ENCODE measurements around the gene INPP5A.

DNA sequence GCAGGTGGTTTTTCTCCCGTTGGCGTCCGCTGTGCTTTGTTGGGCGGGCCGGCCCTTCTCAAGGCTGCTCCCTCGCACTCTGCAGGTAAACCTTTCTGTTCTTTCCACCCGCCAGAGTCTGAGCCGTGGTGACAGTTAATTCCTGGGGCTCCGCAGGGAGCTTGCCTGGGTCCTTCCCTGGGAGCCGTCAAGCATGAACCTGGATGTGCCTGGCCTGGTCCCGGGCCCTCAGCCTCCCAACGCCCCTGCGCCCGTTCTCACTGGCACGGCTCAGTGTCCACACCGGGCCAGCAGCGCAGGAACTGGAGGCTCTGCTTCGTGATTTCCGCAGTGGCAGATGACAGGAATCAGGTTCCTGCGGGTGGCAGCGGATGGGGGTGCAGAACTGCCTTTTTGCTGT, 259.3 kb downstream of the INPP5A start:
- TF ChIP-seq TAF1 (CRISPR knock-in tag; IDR thresholded peaks at IDR 0.05) (no peak), EZH2 (conservative IDR thresholded peaks at IDR 0.05; ENCODE audit: low read depth, low read length) (no peak), CHD2 (IDR thresholded peaks at IDR 0.05; ENCODE audit: low read depth, low read length) (no peak), CTCF (CRISPR knock-in tag; IDR thresholded peaks at IDR 0.05) (no peak), HNF4A (CRISPR knock-in tag; IDR thresholded peaks at IDR 0.05) (no peak), IKZF4 (CRISPR knock-in tag; IDR thresholded peaks at IDR 0.05; ENCODE audit: borderline replicate concordance, low read depth, not compliant biosample characterization) (no peak), JUND (CRISPR knock-in tag; IDR thresholded peaks at IDR 0.05) (no peak), POLR2AphosphoS2 (IDR thresholded peaks at IDR 0.05; ENCODE audit: low read depth, low read length) (no peak)
- TF ChIP-seq, protein P1, sequence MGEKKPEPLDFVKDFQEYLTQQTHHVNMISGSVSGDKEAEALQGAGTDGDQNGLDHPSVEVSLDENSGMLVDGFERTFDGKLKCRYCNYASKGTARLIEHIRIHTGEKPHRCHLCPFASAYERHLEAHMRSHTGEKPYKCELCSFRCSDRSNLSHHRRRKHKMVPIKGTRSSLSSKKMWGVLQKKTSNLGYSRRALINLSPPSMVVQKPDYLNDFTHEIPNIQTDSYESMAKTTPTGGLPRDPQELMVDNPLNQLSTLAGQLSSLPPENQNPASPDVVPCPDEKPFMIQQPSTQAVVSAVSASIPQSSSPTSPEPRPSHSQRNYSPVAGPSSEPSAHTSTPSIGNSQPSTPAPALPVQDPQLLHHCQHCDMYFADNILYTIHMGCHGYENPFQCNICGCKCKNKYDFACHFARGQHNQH (CRISPR knock-in tag; IDR thresholded peaks at IDR 0.05) = no peak
- TF ChIP-seq, protein P2, sequence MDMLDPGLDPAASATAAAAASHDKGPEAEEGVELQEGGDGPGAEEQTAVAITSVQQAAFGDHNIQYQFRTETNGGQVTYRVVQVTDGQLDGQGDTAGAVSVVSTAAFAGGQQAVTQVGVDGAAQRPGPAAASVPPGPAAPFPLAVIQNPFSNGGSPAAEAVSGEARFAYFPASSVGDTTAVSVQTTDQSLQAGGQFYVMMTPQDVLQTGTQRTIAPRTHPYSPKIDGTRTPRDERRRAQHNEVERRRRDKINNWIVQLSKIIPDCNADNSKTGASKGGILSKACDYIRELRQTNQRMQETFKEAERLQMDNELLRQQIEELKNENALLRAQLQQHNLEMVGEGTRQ (IDR thresholded peaks at IDR 0.05; ENCODE audit: low read depth, low read length) = no peak
- TF ChIP-seq, protein P2 (CRISPR knock-in tag; IDR thresholded peaks at IDR 0.05; ENCODE audit: borderline replicate concordance) = no peak

Measured in HepG2 (cell line).